Trophoblast cell (in vitro differentiated cells and primary cell): ENCODE results near the gene TOR2A.

Experiments
- DNase-seq, 2 donors: peaks; one replicate each; pipeline ENCODE4 v3.0.0-alpha.2; 2016
- H2AFZ ChIP-seq: 2 replicates; pipeline ENCODE4 v1.6.1; 2013; ENCODE audit warnings: low read length, moderate library complexity, mild to moderate bottlenecking; ENCODE audit not compliant: insufficient read depth, poor library complexity
- H2AK5ac ChIP-seq: 2 replicates; pipeline ENCODE4 v1.6.1; 2013; ENCODE audit warnings: mild to moderate bottlenecking, low read length
- H2BK120ac ChIP-seq: 2 replicates; pipeline ENCODE4 v1.6.1; 2013; ENCODE audit warnings: low read length, mild to moderate bottlenecking, moderate library complexity; ENCODE audit not compliant: insufficient read depth, poor library complexity
- H2BK12ac ChIP-seq: 2 replicates; pipeline ENCODE4 v1.6.1; 2013; ENCODE audit warnings: mild to moderate bottlenecking, low read length, moderate library complexity
- H2BK5ac ChIP-seq: 2 replicates; pipeline ENCODE4 v1.6.1; 2013; ENCODE audit warnings: low read length, low read depth, moderate library complexity, mild to moderate bottlenecking; ENCODE audit not compliant: poor library complexity
- H3K14ac ChIP-seq: 2 replicates; pipeline ENCODE4 v1.6.1; 2013; ENCODE audit warnings: mild to moderate bottlenecking, low read length
- H3K18ac ChIP-seq: 2 replicates; pipeline ENCODE4 v1.6.1; 2013; ENCODE audit warnings: mild to moderate bottlenecking, low read length
- H3K23ac ChIP-seq: 2 replicates; pipeline ENCODE4 v1.6.1; 2013; ENCODE audit warnings: low read length
- H3K27ac ChIP-seq: 2 replicates; pipeline ENCODE4 v1.5.1; 2013; ENCODE audit warnings: low read depth, mild to moderate bottlenecking, inconsistent platforms, low read length, moderate library complexity
- H3K27me3 ChIP-seq: 2 replicates; pipeline ENCODE4 v1.6.1; 2013; ENCODE audit warnings: inconsistent platforms, mild to moderate bottlenecking, low read length, moderate library complexity; ENCODE audit not compliant: insufficient read depth
- H3K36me3 ChIP-seq, 2 experiments: 1 replicate in 1 of 2; 2 replicates in 1 of 2; pipeline ENCODE4 v1.6.1; 2013; ENCODE audit warnings: low read length in 2 of 2, mild to moderate bottlenecking in 2 of 2, moderate library complexity in 1 of 2; ENCODE audit not compliant: insufficient read depth in 2 of 2, control insufficient read depth in 1 of 2
- H3K4ac ChIP-seq: 2 replicates; pipeline ENCODE4 v1.6.1; 2013; ENCODE audit warnings: low read depth, mild to moderate bottlenecking, low read length, moderate library complexity
- H3K4me1 ChIP-seq, 2 experiments: 1 replicate in 1 of 2; 2 replicates in 1 of 2; pipeline ENCODE4 v1.6.1; 2013; ENCODE audit warnings: low read length in 2 of 2, mild to moderate bottlenecking in 2 of 2, moderate library complexity in 1 of 2; ENCODE audit not compliant: insufficient read depth in 2 of 2, control insufficient read depth in 1 of 2
- H3K4me2 ChIP-seq: 2 replicates; pipeline ENCODE4 v1.6.1; 2013; ENCODE audit warnings: inconsistent platforms, mild to moderate bottlenecking, low read length, moderate library complexity
- H3K4me3 ChIP-seq: 2 replicates; pipeline ENCODE4 v1.5.1; 2013; ENCODE audit warnings: mild to moderate bottlenecking, low read depth, low read length, inconsistent platforms
- H3K79me1 ChIP-seq: one replicate; pipeline ENCODE4 v1.6.1; 2013; ENCODE audit warnings: low read length
- H3K79me2 ChIP-seq: 2 replicates; pipeline ENCODE4 v1.6.1; 2013; ENCODE audit warnings: low read length, mild to moderate bottlenecking; ENCODE audit not compliant: control insufficient read depth, insufficient read depth, poor library complexity
- H3K9ac ChIP-seq: 2 replicates; pipeline ENCODE4 v1.6.1; 2013; ENCODE audit warnings: mild to moderate bottlenecking, low read length
- H3K9me3 ChIP-seq: 2 replicates; pipeline ENCODE4 v1.6.1; 2013; ENCODE audit warnings: low read depth, mild to moderate bottlenecking, control low read depth, inconsistent platforms, low read length; ENCODE audit not compliant: insufficient read depth
- H4K12ac ChIP-seq: 2 replicates; pipeline ENCODE4 v1.6.1; 2013; ENCODE audit warnings: low read depth, mild to moderate bottlenecking, low read length, moderate library complexity
- H4K8ac ChIP-seq: 2 replicates; pipeline ENCODE4 v1.6.1; 2013; ENCODE audit warnings: low read depth, mild to moderate bottlenecking, low read length, moderate library complexity
- H4K91ac ChIP-seq: one replicate; pipeline ENCODE4 v1.6.1; 2013; ENCODE audit warnings: low read depth, mild to moderate bottlenecking, low read length, moderate library complexity
- WGBS: extraction: QIAGEN DNeasy Blood & Tissue Kit; methylation state at CpG from one replicate; pipeline ENCODE4 v1.1.7; 2013; ENCODE audit warnings: missing lambda C conversion rate; ENCODE audit not compliant: insufficient read length, insufficient coverage; ENCODE audit errors: extremely low coverage; 5-methylcytosine and 5-hydroxymethylcytosine counted together

Gene TOR2A

GRCh38 chr9:127738666-127739065 lies 3.6 kb upstream of the TOR2A start:
- H3K27ac ChIP-seq = no peak overlapping the region
- peaks cover 16% of the 10 kb centered on the region in 2 experiments for H3K4me1 ChIP-seq
- no CpG with 5 or more reads among the region's 13 CpGs for WGBS
- no peaks in the 10 kb centered on the region for H3K27me3 ChIP-seq
- H2BK12ac ChIP-seq = no peak overlapping the region
- no peak overlapping the region for H3K14ac ChIP-seq
- H3K9ac ChIP-seq = no peak overlapping the region
- no peak overlapping the region for H4K91ac ChIP-seq
- no peak overlapping the region for H3K18ac ChIP-seq
- no peak overlapping the region for H4K12ac ChIP-seq
- H2AFZ ChIP-seq = no peak overlapping the region
- no peaks in the 10 kb centered on the region for H3K36me3 ChIP-seq
- no peak overlapping the region for H3K4ac ChIP-seq
- H4K8ac ChIP-seq = no peak overlapping the region
- no peak overlapping the region for H2AK5ac ChIP-seq
- no peak overlapping the region for H3K4me2 ChIP-seq
- peaks cover 2% of the 10 kb centered on the region for H3K79me2 ChIP-seq
- no peak overlapping the region for H3K23ac ChIP-seq
- H3K9me3 ChIP-seq = no peaks in the 10 kb centered on the region
- H2BK5ac ChIP-seq = no peak overlapping the region
- DNase-seq = no peak
- H3K79me1 ChIP-seq = peaks cover 8% of the 10 kb centered on the region
- H3K4me3 ChIP-seq = no peak overlapping the region
- no peak overlapping the region for H2BK120ac ChIP-seq

DNA sequence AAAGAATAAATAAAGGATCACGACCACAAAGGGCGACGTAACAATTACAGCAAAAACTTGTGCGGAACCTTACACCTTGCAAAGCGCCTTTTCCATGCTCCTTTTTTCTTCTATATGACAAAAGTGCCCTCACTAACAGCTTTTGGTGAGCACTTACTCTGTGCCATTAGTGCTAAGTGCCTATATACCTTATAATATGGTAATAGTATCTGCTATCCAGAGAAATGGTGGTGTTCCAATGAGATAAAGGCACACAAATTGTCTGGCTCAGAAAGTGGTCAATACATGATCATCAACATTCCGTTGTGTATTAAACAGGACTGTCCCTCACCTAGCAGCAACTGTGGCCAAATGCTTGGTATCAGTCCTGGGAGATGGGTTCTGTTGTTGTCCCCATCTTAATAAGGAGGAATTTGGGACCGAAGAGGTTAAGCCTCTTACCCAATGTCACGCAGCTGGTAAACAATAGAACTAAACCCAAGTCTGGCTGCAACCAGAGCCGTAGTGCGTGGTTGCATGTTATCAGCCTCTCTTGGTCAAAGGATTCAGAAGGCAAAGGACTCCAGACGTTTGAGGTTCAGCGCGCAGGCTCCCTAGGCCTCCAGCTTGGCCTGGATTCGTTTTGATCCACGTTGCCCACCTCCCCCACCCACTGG lies 564 bp upstream of the TOR2A start:
- no peak overlapping the region for H4K8ac ChIP-seq
- H3K4me2 ChIP-seq = no peak overlapping the region
- no CpG with 5 or more reads among the region's 15 CpGs for whole genome bisulfite sequencing
- H2AFZ ChIP-seq = no peak overlapping the region
- H3K79me2 ChIP-seq = peaks cover 2% of the 10 kb centered on the region
- no peak overlapping the region for H3K18ac ChIP-seq
- no peak overlapping the region for H3K4me3 ChIP-seq
- H3K23ac ChIP-seq = no peak overlapping the region
- no peak overlapping the region for H2BK5ac ChIP-seq
- H3K4ac ChIP-seq = no peak overlapping the region
- no peak overlapping the region for H3K27ac ChIP-seq
- no peaks in the 10 kb centered on the region for H3K9me3 ChIP-seq
- no peak overlapping the region for H3K14ac ChIP-seq
- H2BK12ac ChIP-seq = no peak overlapping the region
- no peak for DNase-seq
- no peak overlapping the region for H4K91ac ChIP-seq
- H3K79me1 ChIP-seq = peaks cover 6% of the 10 kb centered on the region
- H2BK120ac ChIP-seq = no peak overlapping the region
- H3K9ac ChIP-seq = no peak overlapping the region
- no peaks in the 10 kb centered on the region for H3K27me3 ChIP-seq
- H4K12ac ChIP-seq = no peak overlapping the region
- no peak overlapping the region for H2AK5ac ChIP-seq
- H3K4me1 ChIP-seq = peaks cover 5 to 6% of the 10 kb centered on the region in 2 experiments
- no peaks in the 10 kb centered on the region for H3K36me3 ChIP-seq

DNA sequence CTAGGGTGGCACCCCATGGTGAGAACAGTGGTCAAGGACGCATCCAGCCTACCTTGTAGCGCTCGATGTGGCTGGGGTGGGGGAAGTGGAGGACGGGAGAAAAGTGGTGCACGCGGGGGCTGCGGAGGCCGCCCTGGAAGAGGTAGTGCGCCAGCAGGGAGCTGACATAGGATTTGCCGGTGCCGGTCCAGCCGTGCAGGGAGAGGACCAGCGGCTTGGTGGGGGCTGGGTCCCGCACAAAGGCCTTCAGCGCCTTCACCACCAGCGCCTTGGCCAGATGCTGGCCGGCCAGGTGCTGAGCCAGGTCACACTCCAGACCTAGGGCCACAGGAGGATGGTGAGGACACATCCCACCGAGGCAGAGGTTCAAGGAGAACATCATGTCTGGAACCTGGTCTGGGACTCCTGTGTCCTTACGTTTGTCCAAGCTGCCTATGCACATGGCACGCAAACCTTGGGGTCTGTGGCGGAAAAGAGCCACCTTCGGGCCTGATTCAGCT lies 797 bp downstream of the TOR2A start:
- no peak overlapping the region for H3K18ac ChIP-seq

DNA sequence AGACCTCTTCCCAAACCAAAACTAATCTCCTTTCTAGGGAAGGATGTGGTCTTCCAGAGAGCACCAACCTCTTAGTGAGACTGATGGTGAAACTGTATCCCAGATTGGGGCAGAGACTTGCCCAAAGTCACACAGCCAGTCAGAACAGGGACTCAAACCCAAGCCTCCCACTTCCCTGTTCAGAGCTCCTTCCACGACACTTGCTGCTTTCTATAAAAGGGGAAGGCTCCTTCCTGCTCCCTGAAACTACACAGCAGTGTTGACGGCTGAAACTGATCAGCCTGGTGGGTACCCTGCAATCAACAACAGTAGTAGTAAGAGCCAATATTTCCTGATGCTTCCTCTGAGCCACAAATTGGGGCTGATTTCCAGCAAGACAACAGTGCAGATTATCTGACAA lies 1.5 kb downstream of the TOR2A start:
- Histone ChIP-seq H2BK120ac (no peak overlapping the region), H4K91ac (no peak overlapping the region), H3K9me3 (no peaks in the 10 kb centered on the region), H3K36me3 (no peaks in the 10 kb centered on the region), H4K12ac (no peak overlapping the region), H2BK12ac (no peak overlapping the region), H3K4me3 (no peak overlapping the region), H3K9ac (no peak overlapping the region), H3K79me2 (peaks cover 2% of the 10 kb centered on the region), H3K27ac (no peak overlapping the region), H3K4ac (no peak overlapping the region), H2AFZ (no peak overlapping the region), H3K14ac (no peak overlapping the region), H2AK5ac (no peak overlapping the region), H2BK5ac (no peak overlapping the region), H3K4me1 (peaks cover 4 to 5% of the 10 kb centered on the region in 2 experiments), H4K8ac (no peak overlapping the region), H3K23ac (no peak overlapping the region), H3K18ac (no peak overlapping the region), H3K4me2 (no peak overlapping the region), H3K79me1 (peaks cover 6% of the 10 kb centered on the region), H3K27me3 (no peaks in the 10 kb centered on the region)
- DNase-seq = no peak
- WGBS = no CpG with 5 or more reads among the region's 2 CpGs

More for the DNA sequence above, 797 bp downstream of the TOR2A start:
- Histone ChIP-seq H3K4ac (no peak overlapping the region), H2BK12ac (peak overlapping the region; percentile 79), H2BK120ac (no peak overlapping the region), H2AK5ac (peak overlapping the region; percentile 55), H3K23ac (no peak overlapping the region), H3K4me2 (peak overlapping the region; percentile 86), H3K9ac (no peak overlapping the region), H3K4me3 (no peak overlapping the region), H2BK5ac (no peak overlapping the region), H3K4me1 (peaks cover 4 to 5% of the 10 kb centered on the region in 2 experiments), H4K8ac (peak overlapping the region; percentile 1), H3K9me3 (no peaks in the 10 kb centered on the region), H3K27me3 (no peaks in the 10 kb centered on the region), H3K36me3 (no peaks in the 10 kb centered on the region), H3K79me1 (peaks cover 6% of the 10 kb centered on the region), H3K27ac (no peak overlapping the region), H4K12ac (peak overlapping the region; percentile 78), H2AFZ (peak overlapping the region; percentile 53), H3K14ac (peak overlapping the region; percentile 19), H3K79me2 (peaks cover 2% of the 10 kb centered on the region), H4K91ac (no peak overlapping the region)
- no peak for DNase-seq
- WGBS = no CpG with 5 or more reads among the region's 22 CpGs
